Erythroblast (primary cell): ENCODE results near the gene TCERG1L.

Experiments used
- GATA1 ChIP-seq: IDR thresholded peaks from 2 replicates; pipeline ENCODE4 v1.6.1; 2011; ENCODE audit warnings: low read depth, mild to moderate bottlenecking, control low read depth, low read length, moderate library complexity
- POLR2A ChIP-seq: IDR thresholded peaks from 2 replicates; pipeline ENCODE4 v1.6.1; 2011; ENCODE audit warnings: mild to moderate bottlenecking, low read length

DNA sequence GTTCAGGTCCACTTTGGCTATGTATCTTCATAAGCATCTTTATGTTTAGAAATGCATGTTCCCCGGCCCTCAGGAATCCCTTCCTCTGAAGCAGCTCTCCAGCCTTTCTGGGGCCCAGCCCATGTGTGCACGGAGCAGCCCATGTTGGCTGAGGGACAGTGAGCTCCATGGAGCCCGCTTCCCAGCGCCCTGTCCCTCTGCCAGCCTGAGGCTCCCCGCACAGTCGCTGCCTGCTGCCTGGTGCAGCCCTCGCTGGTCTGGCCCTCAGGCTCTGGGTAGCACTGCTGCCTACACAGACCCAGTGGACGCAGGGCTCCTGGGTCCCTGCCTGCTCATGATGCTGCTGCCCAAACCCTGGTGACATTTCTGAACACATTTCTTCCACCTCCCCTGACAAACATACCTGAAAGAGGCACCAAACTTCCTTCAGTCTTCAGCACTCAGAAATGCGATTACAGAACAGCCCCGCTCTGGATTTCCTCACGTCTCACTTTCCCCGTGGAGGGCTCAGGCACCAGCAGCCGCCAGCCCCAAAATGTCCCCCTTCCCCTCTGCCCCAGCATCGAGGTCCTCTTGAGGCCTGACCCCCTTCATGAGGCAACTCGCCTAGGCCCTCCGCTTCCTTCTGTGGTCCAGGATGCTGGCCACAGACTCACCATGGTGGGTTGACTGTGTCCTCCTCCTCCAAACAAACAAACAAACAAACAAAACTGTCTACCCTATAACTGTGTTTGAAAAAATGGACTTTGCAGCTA lies 5.0 kb upstream of the TCERG1L start:
- no peak for TF ChIP-seq POLR2A
- TF ChIP-seq GATA1, result no peak
